Gastroesophageal sphincter (tissue), 3 donors: Measurements from ENCODE around the gene UBE2V1.

ENCODE experiments used
- CTCF ChIP-seq, 4 experiments: fragments of 200-600 bp in 2 of 4; fragments of 450-650 bp in 2 of 4; sonication (generic) in 1 of 4; IDR thresholded peaks; one replicate each; pipeline ENCODE4 v1.5.1; 2017 to 2019; ENCODE audit warnings: antibody characterized with exemption in 4 of 4, mild to moderate bottlenecking in 2 of 4, moderate library complexity in 2 of 4
- EP300 ChIP-seq: sonication (generic); formaldehyde crosslinking; IDR thresholded peaks from one replicate; pipeline ENCODE4 v1.6.1; 2017; ENCODE audit warnings: antibody characterized with exemption, mild to moderate bottlenecking
- POLR2AphosphoS5 ChIP-seq: sonication (generic); formaldehyde crosslinking; IDR thresholded peaks from one replicate; pipeline ENCODE4 v1.6.1; 2017; ENCODE audit warnings: antibody characterized with exemption

DNA sequence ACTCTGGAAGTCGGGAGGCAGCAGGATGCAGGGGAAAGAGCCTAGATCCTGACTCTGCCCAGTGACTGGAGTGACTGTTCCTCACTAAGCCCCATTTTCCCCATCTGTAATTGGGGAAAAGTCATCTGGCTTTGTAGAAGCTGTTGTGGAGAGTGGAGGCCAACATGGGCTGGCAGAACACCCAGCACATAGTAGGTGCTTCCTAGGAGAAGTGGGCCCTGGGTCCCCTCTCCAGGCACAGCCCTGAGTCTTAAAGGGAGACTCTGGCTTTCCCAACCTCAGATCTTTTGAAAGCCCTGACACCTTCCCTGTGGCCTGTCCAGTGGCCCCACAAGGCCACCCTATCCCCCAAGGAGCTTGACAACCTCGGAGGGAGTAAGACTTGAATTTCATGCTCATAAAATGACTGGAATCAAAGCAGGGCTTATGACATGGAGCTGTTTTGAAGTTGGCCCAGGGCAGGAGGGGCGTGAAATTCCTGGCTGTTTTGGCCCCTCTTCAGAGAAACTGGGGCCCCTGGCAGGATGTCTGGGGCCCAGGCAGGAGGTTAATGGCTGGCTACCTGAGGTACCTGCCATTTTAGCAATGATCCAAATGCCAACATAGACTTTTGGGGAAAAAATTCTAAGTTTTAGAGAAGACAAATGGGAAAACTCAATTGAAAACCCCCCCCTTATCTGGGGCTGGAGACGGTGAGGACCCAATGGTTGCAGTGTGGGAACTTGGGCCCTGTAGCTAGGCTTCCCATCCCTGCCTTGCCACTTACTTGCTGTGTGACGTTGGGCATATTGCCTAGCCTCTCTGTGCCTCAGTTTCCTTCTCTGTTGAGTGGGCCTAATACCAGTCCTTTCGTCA lies 51.6 kb downstream of the UBE2V1 start:
- no peak for TF ChIP-seq CTCF (IDR thresholded peaks at IDR 0.05)
- TF ChIP-seq EP300: no peak
- TF ChIP-seq POLR2AphosphoS5: no peak
